Fibroblast of skin of back (primary cell): ENCODE measurements around the gene TBX18.

Source experiments
- DNase-seq: peaks from one replicate; pipeline ENCODE4 v3.0.0-alpha.2; 2013

The TBX18 gene

DNA sequence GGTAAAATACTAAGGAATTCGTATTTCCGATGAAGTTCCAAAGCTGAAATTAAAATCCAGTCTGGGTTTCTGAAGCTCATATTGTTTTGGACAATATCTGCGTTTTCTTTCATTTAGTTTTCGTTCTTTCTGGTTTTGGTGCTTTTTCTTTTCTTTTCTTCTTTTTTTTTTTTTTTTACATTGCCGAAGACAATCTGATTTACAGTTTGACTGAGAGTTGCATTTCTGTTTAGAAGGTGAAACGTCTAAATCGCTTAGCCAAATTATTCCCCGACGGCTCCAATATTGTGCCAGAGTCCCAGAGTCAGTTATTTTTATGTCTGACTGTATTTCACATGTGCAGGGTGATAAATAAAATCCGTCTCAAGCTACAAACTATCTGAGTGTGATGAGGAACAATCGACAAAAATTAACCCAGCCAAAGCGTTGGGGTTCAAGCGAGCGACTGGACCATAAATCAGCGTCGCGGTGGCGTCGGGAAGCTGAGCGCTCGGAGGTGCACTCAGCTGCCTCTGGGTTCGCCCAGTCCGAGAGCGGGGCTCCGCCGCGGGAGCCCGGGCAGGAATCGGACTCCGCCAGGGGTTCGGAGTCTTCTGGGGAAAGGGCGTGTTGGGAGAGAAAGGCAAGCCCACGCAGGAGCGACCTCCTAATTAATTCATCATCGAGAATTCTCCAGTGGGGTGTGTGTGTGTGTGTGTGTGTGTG is 8.2 kb upstream of the TBX18 start:
- no peak for DNase-seq

DNA sequence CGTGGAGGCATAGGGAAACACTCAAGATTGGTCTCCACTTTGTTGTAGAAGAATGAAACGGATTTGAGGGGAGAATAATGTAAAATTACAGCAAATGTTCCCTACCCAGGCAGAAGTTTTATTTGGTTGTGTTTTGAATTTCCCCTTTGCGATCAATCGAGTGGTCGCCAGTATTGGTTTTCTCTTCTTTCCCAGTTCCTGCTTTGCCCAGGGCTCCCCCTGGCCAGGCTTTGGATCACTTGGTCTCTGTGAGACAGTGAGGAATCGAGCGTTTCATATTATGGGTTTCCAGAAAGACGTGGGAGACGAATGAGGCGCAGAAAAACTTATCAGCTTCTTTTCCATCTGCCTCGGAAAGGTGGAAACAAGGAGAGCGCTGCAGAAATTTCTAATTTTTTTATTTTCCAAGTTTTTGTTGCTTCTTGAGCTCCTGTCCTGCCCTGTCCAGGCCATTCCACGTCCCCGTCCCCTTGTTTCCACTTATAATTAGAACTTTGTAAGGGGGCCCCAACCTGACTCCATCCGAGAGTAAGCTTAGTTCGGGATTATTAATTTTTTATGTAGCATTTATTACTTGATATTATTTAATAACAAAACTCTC is 7.5 kb upstream of the TBX18 start:
- no peak for DNase-seq

DNA sequence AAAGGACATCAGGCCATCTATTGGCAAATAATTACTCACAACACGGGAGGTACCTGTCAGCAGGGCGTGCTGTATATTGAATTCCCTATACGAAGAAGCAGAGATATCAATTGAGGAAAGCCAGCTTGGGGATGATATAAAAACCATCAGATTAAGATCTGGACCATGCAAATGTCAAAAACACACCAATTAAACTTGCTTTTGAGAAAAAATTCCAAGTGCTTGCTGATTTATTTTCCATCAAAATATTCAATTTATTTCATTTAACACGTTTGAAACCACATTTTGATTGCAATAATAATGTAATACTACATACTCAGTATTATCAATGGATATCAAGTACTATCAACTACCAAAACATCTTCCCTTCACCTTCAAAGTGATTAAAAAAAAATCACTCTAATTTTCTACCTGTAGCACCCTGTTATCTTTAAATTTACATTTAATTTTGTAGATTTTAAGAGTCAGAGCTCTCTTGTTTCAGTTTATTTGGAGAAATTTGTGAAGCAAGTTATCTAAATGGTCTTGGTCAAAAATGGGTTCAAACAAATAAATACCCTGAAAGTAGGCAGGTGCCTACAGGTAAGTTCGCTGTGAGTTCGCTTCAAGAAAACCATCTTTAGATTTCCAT is 6.8 kb upstream of the TBX18 start:
- DNase-seq: no peak

DNA sequence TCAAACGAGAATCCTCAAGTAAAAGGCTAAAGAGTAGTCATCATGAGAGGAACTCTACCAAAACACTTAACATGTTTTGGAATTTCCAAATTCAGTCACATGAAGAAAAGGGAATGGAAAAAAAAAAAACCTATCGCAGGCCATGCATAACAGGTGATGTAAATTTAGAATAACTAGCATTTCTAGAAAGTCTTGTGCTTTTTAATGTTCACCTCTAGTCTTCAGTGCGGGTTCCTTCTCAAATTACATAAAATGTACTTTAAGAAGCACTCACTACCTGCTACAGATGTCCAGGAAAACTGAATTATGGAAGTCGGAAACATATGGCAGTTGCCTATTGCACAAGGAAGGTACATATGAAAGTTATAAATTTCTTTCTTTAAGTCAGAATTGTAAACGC is 6.1 kb upstream of the TBX18 start:
- no peak for DNase-seq

DNA sequence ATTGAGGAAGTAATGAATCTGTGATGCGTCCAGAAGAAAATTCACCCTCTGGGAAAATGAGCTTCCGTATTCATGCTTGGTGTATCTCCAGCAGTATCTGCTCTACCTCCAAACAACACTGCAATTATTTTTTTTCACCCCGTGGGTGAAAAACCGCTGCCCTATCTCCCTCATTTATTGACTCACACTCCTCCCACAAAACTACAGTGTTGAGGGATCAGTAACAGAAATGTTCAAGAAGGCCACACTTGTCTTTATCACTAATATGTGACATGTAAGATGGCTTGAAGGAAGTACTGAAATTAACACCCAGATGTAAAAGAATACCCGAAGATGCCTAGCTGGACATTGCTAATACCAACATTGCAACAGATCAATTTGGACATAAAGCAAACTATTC is 4.9 kb upstream of the TBX18 start:
- no peak for DNase-seq

DNA sequence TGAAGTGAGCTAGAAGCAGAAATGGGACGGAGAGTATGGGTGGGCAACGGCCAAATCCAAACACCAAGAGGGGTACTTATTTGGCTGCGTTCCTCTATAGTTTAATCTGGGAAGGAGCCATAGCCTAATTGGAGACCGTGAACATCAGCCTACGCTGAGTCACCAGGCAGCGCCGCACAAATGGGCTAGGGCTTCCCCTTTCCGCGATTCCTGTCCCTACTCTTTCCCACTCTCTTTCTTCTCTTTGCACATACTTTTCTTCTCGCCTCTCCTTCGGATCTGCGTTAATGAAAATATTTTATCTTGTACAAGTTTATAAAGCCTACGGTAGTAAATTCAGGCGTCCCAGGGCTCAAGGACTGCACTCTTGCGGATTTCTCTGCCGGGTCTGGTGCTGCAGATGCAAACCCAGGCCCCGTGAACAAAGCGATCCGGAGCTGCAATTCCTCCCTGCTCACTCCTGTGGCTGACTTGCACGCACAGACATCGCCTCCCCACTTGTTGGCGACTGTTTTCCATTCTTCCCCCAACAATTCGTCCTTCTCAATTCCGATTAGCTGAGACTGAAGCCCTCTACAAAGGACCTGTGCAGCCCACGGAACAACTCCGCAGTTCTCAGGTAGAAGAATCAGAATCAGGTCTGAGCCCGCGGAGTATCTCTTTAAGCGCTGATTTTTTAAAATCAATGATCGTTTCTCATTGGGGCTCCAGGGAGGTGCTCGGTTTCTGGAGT is 4.2 kb upstream of the TBX18 start:
- DNase-seq: peak; percentile 34

DNA sequence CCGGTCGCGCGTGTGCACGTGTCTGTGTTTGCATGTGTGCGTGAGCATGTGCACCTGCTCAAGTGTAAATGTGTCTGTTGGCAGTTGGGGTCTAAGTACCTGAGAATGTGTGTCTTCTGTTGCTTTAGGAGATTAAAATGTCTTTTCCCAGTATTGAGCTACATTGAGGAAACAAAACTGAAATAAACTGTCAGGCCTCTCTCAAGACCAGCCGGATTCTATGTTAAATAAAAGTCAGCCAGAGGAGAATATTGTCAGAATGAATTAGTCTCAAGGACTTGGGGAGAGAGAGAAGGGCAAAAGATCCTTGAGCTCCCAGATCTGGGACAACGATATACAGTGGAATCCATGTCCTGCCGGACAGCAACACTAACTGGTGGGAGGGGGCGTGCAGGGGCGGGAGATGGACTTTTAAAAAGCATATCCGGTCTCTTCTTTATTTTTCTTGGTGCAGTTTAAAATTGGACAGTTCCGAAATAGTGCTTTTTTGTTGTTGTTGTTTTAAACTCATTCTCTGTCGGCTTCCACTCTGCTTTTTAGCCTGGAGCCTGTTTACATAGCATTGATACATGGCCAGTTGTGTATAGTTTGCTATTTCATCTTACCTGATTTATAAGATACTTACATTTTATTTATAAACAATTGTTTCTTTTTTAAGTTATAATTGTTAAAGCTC is 3.3 kb upstream of the TBX18 start:
- no peak for DNase-seq

DNA sequence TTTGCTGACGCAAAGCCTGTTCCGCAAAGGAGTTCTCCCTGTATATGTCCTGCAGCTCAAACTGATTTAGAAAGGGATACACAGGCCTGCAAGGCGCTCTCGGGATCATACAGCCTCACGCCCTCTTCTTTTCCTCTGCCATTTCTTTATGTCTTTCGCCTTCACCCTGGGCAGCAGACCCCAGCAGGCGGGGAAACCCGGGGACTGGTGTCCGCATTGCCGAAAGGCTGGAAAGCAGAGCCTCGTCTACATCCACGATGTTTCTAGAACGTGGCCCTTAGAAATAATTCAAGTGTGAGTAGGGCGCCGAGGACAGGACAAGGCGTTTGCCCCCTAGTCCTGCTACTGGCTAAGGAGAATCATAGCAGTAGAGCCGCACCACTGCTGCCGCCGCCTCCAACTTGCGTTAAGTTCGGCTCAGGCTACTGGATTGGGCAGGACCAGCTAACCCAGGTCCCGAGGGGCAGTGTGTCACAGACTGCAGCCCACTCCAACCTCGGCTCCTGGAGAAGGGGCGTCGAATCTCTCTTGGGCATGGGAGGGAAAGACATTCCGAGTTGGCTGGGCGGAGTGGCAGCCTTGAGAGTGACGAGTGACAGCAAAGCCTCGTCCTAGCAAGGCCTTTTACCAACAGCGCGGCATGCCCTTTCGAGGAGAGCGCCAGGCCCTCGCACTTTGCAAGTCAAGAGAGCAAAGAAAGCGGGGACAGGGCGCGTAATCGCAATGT is 2.6 kb upstream of the TBX18 start:
- no peak for DNase-seq

DNA sequence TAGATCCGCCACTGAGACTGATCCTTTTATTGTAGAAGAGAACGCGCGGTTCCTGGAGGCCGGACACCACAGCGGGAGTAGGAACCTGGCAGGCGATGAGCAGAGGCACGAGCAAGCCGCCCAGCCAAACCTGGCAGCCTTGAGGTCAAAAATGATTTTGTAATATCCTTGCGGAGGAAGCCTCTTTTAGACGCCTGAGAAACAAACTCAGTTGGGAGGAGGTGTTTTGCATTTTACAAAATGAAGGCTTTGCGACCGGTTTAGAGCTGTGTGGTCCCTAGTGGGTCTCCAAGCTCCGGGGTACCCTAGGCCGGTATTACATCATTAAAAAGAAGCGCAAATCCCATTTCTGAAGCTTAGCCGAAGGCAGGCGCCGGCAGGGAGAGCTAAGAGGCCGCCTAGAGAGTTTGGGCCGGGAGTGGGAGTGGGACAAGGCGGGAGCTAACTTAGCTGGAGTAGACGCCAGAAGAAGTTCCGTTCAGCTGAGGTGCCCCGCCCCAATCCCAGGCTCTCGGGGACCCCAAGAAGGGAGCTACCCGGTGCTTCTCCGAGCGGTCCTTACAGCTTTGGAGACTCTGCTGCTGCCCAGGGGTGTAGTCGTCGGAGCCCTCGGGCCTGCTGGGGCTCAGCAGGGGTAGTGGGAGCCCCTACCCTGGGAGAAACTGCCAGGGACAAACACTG is 1.9 kb upstream of the TBX18 start:
- no peak for DNase-seq

DNA sequence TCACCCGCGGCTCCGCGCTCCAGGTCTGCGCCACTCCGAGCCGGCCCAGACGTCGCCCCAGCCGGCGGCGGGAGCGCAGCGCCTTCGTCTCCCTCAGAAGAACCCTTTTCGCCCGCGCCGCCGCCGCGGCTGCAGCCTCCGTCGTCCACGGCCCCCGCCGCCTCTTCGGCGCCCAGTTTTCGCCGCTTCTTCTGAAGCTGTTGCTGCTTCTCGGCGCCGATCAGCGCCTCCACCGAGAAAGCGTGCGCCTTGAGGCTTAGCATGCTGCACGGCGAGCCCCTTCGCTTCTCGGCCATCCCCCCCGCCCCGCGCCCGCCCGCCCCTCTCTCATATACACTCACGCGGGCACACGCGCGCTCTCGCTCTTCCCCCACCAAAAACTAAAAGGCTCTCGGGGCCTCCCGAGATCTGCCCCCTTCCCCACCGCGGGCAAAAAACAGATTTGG is 489 bp downstream of the TBX18 start:
- no peak for DNase-seq

DNA sequence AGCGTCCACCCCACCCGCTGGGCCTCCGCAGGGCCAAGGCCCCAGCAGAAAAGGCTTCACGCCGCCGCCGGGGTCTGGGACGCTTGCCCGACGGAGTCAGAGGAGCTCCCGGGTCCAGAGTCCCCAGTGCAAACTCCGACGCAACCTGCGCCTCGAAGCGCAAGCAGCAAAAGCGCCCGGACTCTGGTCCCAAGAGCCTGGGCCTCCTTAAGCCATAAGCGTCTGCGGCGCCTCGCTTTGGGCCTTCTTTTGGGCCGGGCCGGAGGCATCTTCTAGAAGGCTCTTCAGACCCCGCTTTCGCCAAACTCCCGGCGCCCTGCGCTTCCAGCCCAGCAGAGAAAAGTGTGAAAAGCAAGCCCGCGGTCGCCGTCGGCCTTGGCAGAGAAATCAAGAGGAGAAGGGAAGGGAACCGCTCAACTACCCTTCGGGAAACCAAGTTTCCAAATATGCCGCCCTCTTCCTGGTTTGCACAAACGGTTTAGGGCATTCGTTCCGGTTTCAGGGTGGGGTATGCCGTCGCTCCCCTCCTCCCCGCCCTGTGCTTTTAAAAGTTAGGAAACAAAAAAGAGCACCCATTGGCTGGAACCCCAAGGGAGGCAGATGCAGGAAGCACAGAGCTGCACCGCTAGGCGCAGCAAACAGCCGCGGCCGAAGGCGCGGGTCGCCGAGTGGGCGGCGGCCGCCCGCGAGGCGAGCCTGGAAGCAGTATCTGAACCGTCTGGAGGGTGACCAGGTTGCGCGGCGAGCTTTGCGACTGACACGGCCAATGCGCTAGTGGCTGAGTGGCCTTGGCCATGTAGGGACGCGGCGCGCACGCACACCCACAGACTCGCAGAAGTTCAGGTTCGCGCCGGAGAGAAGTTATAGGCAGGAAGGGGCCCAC is 1.2 kb downstream of the TBX18 start:
- DNase-seq: peak; percentile 93

DNA sequence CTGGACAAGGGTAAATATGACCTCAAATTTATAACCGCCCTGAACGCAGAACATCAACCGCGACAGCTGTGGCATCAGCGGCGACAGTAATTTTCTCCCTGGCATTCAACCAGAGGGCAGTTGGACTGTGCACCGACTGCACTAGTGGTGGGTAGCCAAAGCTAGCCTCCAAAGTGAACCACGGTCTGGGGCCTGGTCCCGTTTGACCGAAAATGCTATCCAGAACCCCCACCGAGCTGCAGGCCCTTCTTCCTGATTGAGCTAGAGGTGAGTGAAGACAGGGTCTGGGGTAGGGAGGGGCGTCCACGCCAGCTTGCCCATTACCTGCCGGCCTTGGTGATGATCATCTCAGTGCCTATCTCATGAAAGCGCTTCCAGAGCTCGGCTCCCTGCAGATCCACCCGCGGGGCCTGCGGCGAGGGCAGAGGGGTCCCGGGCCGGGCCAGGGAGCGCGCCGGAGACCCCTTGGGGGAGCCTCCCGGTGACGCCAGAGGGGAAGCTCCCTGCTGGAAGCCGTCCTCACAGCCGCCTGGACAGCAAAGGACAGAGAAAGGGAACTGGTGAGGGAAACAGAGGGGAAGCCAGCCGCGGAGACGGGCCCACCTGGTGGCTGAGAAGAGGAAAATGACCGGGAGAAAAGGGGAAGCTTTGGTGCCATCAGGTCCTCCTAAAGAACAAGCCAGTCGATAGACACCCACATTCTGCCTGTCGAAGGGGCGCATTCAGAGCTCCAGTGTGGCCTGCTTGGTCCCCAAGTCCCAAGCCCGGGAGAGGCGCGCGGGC is 2.0 kb downstream of the TBX18 start:
- peak; percentile 69 for DNase-seq

DNA sequence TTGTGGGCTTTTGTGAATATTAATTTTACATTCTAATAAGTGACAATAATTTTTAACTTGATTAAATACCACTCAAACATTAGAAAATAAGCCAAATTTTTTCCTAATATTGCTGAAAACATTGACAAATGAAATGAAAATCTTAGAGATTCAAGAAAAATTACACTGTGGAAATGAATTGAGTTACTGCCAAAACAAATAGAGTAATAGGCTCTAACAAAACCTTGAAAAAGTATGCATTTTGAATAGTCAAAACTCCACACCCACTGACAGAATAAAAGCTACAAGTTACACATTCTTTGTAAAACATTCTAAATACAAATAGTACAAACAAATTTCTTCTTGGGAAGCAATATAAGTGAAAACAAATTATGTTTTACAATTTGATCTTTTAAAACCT is 5.9 kb downstream of the TBX18 start:
- DNase-seq: peak; percentile 37

DNA sequence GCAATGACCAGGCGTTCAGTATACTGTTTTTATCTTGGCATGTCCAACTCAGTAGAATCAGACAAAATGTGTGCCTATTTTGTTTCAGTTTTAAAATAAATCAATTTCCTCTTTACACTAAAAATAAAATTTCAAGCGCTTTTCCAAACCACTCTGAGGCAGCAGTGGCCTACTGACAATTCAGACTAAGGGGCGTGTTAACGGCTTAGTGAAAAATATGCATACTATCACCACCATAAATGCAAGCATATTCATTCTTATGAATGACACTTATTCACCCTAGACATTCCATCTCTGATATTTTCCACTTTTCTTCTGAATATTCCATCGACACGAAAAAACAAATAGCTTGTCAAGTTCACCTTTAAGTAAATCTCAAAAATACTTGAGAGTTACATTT is 7.5 kb downstream of the TBX18 start:
- no peak for DNase-seq

DNA sequence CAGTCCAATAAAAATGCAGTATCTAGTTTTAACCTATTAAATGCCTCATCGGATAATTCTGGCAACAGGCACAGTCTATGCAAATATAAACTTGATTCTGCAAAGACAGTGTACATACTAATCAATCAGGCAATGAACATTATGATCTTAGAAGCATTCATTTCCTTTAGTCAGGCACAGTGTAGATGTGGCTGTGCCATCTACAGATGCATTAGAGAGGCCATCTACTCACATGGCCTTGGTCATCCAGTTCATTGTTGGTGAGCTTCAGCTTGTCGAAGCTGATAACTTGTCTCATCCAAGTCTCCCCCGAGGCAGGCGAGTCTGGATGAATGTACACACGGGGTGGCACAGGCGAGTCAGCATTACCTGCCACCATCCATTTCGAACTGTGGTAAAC is 7.9 kb downstream of the TBX18 start:
- DNase-seq: no peak

DNA sequence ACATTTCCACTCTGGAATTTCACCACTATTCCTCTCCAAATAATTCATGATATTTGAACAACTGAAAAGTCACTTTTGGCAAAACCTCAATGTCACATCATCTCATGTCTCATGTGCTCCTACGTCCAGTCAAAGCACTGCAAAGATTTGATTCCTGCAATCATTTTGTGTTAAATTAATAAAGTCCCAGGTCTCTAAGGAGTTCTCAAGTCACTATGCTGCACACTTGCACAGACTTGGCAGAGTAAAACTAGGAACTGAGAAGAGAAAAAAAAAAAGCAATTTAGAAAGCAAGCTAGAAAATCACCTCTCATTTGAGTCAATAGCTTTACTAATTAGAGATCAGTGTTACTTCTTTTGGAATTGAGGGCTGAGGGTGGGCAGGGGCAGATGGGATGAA is 11.2 kb downstream of the TBX18 start:
- DNase-seq: no peak

DNA sequence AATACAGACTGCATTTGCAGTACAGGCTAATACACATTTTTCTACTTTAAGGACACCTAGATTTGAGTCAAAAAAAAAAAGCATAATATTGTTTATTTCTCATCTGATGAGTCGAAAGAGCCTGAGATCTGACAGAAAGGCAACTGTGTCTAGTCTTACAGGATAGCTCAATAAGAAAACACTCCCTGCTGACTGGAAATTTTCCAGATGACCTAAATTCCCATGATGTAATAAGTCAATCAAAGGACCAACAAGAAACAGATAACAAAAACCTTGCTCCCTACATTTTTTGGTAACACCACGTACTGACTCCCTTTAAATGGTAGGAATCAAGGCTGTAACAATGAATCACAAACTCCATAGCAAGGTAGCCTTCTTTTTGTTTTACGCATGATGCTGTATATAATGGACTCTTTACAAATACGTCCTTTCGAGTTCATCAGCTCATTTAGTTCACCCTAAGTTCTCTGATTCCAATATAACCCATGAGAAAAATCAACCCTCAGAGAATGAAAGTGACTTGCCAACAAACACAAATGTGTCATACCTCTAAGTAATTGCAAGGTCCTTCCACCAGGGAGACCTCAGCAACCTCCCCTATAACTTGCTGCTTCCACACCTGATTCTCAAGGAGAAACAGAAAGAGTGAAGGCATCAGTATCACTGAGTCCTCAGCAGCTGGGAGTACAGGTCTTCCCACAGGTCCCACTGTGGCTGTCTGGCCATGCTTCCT is 12.1 kb downstream of the TBX18 start:
- peak; percentile 71 for DNase-seq

DNA sequence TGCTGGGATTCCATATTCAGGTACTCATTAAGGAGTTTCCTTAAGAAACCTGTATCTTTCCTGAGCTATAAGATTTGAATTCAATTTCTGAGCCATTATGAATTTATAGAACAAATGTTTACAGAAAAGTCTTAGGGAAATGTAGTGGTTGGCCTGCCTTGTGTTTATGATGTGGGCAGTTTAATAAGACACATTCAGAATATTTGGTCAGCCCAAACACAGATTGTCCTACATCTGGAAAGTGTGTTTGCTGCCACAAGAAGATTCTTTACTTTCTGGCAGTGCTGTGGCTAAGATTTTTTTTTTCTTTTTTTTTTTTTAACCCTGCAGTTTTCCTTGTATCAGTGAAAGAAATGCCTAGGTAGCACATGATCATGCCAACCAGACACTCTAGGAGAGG is 15.2 kb downstream of the TBX18 start:
- no peak for DNase-seq

DNA sequence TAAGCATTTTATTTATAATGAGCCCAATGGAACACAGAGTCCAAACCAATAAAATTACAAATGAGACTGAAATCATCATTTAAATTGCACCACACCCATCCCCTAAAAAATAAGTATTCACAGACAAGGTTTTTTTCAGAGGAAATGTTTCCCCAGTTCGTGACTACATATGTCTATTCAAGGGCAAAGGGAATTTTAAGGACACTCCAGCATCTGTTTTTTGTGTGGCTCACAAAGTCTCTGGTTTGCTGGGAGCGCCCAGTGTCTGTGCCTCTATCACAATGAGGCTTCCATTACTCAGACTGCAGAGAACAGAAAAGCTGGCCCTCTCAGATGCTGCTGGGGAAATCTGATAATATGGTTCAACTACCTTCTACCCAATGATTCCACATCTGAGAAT is 16.0 kb downstream of the TBX18 start:
- no peak for DNase-seq
